Brain microvascular endothelial cell (primary cell): ENCODE measurements around the gene ABCB1.
A peak's percentile ranks its signal among the peaks of the same experiment; 100 is the strongest.

Experiments
- DNase-seq: peaks from one replicate; pipeline ENCODE4 v3.0.0-alpha.2; 2020
- H3K27ac ChIP-seq: fragments of 250-450 bp; sonication (Bioruptor Pico); 2 replicates; pipeline ENCODE4 v1.5.1; 2020; ENCODE audit warnings: mild to moderate bottlenecking, moderate library complexity
- H3K27me3 ChIP-seq: fragments of 250-450 bp; sonication (Bioruptor Pico); replicated peaks from 2 replicates; pipeline ENCODE4 v1.5.1; 2020; ENCODE audit warnings: mild to moderate bottlenecking
- H3K36me3 ChIP-seq: fragments of 250-450 bp; sonication (Bioruptor Pico); replicated peaks from 2 replicates; pipeline ENCODE4 v1.5.1; 2020; ENCODE audit warnings: mild to moderate bottlenecking
- H3K4me3 ChIP-seq: 2 replicates; pipeline ENCODE4 v1.5.1; 2011; ENCODE audit warnings: low read depth, mild to moderate bottlenecking, control low read depth, low read length, moderate library complexity
- in situ Hi-C: cut with HindIII; loops from 2 replicates; pipeline ENCODE4 v1.10.0; 2017; ENCODE audit warnings: low sequenced_read_pairs, low pct_ligation_motif_present
- TF ChIP-seq, protein P1 (sequence below): IDR thresholded peaks from 2 replicates; pipeline ENCODE4 v1.5.1; 2011; ENCODE audit warnings: low read depth, mild to moderate bottlenecking, moderate library complexity, low read length, control low read depth, inconsistent platforms; ENCODE audit errors: missing control alignments

ABCB1 gene

DNA sequence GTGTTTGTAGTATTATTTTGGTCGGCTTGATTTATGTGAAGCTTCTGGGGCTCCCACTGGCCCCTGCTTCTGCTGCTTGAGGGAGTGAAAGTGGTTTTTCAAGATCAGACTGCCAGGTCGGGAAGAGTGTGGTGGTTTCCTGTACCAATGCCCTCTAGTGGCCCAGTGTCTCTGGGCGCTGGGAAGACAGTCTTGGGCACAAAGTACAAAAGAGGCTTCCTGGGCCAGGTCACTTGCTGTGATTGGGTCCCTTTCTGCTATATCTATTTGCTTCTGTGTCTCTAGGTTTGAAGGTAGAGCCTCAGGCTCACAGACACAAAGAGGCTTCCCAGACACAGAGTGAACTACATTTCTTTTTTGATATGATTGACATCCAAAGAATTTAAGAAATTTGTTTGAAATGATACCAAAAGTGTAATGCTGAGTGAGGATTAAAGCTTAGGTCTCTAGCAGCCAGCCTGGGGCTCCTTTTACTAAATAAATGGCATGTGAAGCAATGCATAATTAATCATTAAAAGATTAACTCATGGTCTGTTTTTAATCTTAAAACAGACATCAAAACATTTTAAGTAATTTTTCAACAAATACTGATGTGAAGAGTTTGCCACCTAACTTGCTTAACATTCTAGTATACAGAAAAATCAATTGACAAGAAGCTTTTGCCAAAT is 36.3 kb downstream of the ABCB1 start:
- in situ Hi-C loops = no loop called here
- Histone ChIP-seq H3K4me3 (no peak overlapping the region), H3K27me3 (no peaks in the 10 kb centered on the region), H3K27ac (no peak overlapping the region), H3K36me3 (no peaks in the 10 kb centered on the region)
- DNase-seq = no peak
- TF ChIP-seq, protein P1, sequence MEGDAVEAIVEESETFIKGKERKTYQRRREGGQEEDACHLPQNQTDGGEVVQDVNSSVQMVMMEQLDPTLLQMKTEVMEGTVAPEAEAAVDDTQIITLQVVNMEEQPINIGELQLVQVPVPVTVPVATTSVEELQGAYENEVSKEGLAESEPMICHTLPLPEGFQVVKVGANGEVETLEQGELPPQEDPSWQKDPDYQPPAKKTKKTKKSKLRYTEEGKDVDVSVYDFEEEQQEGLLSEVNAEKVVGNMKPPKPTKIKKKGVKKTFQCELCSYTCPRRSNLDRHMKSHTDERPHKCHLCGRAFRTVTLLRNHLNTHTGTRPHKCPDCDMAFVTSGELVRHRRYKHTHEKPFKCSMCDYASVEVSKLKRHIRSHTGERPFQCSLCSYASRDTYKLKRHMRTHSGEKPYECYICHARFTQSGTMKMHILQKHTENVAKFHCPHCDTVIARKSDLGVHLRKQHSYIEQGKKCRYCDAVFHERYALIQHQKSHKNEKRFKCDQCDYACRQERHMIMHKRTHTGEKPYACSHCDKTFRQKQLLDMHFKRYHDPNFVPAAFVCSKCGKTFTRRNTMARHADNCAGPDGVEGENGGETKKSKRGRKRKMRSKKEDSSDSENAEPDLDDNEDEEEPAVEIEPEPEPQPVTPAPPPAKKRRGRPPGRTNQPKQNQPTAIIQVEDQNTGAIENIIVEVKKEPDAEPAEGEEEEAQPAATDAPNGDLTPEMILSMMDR = peak; percentile 80

DNA sequence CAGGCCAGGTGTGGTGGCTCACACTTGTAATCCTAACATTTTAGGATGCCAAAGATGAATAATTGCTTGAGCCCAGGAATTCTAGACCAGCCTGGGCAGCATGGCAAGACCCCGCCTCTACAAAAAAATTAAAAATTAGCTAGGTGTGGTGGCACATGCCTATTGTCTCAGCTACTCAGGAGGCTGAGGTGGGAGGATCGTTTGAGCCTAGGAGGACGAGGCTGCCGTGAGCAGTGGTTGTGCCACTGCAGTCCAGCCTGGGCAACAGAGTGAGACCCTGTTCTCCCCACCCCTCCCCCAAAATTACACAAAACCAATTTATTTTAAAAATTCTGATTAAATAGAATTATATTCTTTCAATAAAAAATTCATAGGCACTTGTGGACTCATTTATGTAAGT is 39.0 kb downstream of the ABCB1 start:
- in situ Hi-C loops = no loop called here
- no peak for DNase-seq
- TF ChIP-seq, protein P1 = no peak

DNA sequence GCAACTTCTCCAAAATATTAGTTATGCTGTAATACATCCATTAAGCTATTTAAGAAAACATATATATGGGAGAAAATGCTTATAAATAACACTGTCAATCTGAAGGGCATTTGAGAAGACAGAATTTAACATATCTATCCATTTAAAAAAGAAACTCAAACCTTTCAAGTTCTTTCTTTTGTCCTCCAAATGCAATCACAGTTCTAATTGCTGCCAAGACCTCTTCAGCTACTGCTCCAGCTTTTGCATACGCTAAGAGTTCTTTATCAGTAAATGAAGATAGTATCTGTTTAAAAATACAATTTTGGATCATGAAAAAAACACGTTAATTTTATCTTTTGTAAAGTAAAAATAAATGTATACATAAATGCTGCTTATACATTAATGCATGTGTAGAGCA is 39.6 kb downstream of the ABCB1 start:
- no peak for DNase-seq
- Histone ChIP-seq H3K27ac (no peak overlapping the region), H3K36me3 (no peaks in the 10 kb centered on the region), H3K4me3 (no peak overlapping the region), H3K27me3 (no peaks in the 10 kb centered on the region)
- in situ Hi-C loops = no loop called here
- TF ChIP-seq, protein P1 = no peak

More for the DNA sequence above, 39.0 kb downstream of the ABCB1 start:
- Histone ChIP-seq H3K4me3 (no peak overlapping the region), H3K36me3 (no peaks in the 10 kb centered on the region), H3K27ac (no peak overlapping the region), H3K27me3 (no peaks in the 10 kb centered on the region)

DNA sequence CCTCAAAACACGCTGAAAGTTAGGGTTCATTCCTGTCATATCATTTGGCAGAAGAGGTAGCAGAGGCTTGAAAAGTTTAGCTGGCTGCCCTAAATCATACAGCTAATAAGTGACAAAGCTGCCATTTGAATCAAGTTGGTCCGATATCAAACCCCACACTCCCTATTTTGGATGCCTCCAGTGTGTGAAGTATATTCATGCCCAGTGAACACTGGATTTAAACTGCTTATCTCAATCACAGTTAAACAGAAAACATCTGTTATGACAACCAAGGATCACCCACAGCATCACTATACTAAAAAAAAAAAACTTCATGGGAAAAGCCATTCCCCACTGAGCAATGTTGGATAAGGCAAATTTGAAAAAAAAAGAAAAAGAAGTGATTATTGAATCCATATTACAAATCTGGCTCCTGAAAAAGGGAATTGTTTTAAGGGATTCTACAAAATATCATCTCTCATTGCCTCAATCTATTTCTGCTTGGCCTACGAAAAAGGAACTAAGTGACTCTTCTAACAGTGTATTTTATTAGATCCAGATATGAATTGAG is 48.3 kb downstream of the ABCB1 start:
- Histone ChIP-seq H3K4me3 (no peak overlapping the region), H3K27ac (no peak overlapping the region), H3K36me3 (no peaks in the 10 kb centered on the region), H3K27me3 (no peaks in the 10 kb centered on the region)
- in situ Hi-C loops = no loop called here
- TF ChIP-seq, protein P1 = no peak
- no peak for DNase-seq

DNA sequence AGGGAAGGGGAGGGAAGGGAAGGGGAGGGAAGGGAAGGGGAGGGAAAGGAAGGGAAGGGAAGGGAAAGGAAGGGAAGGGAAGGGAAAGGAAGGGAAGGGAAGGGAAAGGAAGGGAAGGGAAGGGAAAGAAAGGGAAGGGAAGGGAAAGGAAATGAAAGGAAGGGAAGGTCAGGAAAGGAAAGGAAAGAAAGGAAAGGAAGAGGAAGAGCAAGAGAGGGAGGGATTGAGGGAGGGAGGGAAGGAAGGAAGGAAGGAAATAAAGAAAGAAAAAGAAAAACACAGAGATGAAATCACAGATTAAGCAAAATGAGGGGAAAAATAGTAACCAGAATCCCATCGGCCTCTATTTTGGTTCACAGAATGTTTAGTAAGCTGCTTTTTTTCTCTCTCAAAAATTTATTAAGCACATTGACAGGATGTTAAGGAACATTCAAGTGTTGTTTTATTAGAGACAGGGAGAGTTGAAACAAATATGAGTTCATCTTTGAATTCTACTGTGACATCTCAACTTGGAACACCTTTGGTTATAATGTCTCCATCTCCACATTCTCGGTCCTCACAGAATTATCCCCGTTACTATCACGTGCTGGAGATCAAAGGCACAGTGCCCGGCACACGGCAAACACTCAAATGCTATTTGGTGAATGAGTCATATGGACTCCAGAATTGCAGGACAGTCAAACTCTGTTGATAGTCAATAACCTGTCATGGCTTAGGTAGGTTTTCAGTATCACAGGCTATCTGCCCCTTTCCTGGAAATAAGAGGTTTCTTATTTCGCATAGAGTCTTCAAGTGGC is 52.4 kb downstream of the ABCB1 start:
- TF ChIP-seq, protein P1 = no peak
- Histone ChIP-seq H3K4me3 (no peak overlapping the region), H3K27me3 (no peaks in the 10 kb centered on the region), H3K27ac (no peak overlapping the region), H3K36me3 (no peaks in the 10 kb centered on the region)
- in situ Hi-C loops = no loop called here
- DNase-seq = no peak
